GM18520 (cell line): ENCODE results near the gene SSMEM1.
"Not testable (repeated sequence)": the region's sequence is repeated elsewhere in the genome, so short reads cannot be mapped to it uniquely, and the experiment has no call there.

Source experiments
- ATAC-seq: cut with Tn5 transposase; IDR thresholded peaks from one replicate; pipeline ENCODE4 v1.9.1; 2021; ENCODE audit not compliant: unreplicated experiment

SSMEM1 gene

GRCh38 chr7:130210181-130210935 lies 2.7 kb downstream of the SSMEM1 start:
- ATAC-seq: no peak

GRCh38 chr7:130213828-130214227 lies 6.2 kb downstream of the SSMEM1 start:
- no peak for ATAC-seq

GRCh38 chr7:130216025-130216424 lies 8.4 kb downstream of the SSMEM1 start:
- no peak for ATAC-seq

- ATAC-seq: no peak
Measured at GRCh38 chr7:130216750-130217149, 9.1 kb downstream of the SSMEM1 start.

- no peak for ATAC-seq
Measured at GRCh38 chr7:130218806-130219620, 11.4 kb downstream of the SSMEM1 start.

DNA sequence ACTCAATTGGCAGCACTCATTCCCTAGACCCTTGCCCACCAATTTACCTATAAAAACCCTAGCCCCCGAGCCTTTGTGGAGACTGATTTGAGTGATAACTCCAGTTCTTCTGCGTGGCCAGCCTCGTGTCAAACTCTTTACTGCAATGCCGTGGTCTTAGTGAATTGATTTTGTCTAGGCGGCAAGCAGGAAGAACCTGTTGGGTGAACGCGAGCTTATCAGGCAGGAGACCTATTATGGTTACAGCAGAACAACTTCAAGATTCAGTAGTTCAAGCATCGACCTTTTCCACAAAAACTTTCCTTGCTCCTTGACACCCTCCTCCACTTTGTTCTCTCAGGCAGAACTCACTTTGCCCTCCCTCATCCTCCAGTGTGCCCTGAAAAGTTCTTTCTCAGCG lies 12.2 kb downstream of the SSMEM1 start:
- no peak for ATAC-seq

GRCh38 chr7:130221746-130222145 lies 14.1 kb downstream of the SSMEM1 start:
- ATAC-seq: no peak

- no peak for ATAC-seq
Measured at GRCh38 chr7:130223646-130224045, 16.0 kb downstream of the SSMEM1 start.

DNA sequence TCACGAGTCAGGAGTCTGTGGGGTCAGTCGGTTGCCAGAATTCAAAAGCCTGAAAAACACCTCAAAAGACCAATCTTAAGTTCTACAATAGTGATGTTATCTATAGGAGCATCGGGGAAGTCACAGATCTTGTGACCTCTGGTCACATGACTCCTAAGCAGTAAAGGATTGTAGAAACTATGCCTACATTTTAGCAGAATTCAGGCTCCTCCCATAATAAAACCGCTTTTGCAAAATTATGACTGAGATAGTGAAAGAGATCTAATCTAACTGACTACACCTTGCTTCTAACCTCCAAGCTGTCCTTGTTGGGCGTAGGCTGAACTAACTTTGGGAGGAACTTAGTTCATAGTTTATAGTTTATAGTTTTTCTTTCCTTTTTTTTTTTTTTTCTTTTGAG lies 16.6 kb downstream of the SSMEM1 start:
- ATAC-seq: no peak

GRCh38 chr7:130224923-130225322 lies 17.3 kb downstream of the SSMEM1 start:
- not testable (repeated sequence) for ATAC-seq

DNA sequence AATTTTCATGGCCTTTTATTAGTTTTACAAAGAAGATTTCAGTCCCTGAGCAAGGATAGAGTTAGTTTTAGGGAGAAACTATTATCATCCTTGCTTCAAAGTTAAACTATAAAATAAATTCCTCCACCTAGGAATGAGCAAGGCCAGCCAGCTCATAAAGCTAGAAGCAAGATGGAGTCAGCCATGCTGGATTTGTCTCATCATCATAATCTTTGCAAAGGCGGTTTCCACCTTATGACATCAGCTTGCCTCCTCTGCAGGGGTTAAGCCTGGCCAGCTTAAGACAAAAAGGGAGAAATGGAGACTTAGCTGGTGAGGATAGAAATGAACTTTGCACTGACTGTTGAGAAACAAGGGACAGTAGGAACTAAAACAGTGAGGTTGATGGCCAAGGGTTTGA lies 18.7 kb downstream of the SSMEM1 start:
- no peak for ATAC-seq

- no peak for ATAC-seq
Measured at GRCh38 chr7:130227883-130228575, 20.4 kb downstream of the SSMEM1 start.

GRCh38 chr7:130228840-130229502 lies 21.3 kb downstream of the SSMEM1 start:
- ATAC-seq: no peak

DNA sequence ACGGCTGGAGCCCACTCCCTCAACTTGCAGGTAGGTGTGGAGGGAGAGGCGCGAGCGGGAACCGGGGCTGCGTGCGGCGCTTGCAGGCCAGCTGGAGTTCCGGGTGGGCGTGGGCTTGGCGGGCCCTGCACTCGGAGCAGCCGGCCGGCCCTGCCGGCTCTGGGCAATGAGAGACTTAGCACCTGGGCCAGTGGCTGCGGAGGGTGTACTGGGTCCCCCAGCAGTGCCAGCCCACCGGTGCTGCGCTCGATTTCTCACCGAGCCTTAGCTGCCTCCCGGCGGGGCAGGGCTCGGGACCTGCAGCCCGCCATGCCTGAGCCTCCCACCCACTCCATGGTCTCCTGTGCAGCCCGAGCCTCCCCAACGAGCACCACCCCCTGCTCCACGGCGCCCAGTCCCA lies 22.3 kb downstream of the SSMEM1 start:
- ATAC-seq: not testable (repeated sequence)

DNA sequence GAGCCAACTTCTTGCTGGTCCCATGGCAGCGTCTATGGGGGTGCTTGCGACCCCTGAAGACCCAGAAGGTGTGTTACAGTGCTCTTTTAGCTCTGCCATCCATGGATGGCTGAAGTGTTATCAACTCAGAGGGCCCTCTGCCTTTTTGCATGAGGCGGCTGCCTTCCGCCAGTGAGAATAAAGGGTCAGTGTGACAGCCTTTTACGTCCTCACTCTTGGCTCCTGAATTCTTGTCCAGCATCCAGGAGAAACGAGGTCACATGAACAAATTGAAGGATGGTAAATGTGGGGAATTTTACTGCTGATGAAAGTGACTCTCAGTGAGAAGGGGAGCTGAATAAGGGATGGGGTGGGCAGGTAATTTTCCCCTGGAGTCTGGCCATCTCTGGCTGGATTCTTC lies 24.1 kb downstream of the SSMEM1 start:
- ATAC-seq: no peak

- no peak for ATAC-seq
Measured at GRCh38 chr7:130232209-130232608, 24.5 kb downstream of the SSMEM1 start.

- ATAC-seq: no peak
Measured at GRCh38 chr7:130234078-130234477, 26.4 kb downstream of the SSMEM1 start.

DNA sequence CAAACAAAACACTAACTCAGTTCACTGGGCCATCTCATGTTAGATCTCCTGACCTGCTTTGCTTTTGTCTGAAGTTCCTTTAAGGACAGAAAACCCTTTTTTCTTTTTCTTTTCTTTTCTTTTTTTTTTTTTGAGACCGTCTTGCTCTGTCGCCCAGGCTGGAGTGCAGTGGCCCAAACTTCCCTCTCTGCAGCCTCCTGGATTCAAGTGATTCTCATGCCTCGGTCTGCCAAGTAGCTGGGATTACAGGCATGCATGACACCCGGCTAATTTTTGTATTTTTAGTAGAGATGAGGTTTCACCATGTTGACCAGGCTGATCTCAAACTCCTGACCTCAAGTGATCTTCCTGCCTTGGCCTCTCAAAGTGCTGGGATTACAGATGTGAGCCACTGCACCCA lies 28.7 kb downstream of the SSMEM1 start:
- not testable (repeated sequence) for ATAC-seq

DNA sequence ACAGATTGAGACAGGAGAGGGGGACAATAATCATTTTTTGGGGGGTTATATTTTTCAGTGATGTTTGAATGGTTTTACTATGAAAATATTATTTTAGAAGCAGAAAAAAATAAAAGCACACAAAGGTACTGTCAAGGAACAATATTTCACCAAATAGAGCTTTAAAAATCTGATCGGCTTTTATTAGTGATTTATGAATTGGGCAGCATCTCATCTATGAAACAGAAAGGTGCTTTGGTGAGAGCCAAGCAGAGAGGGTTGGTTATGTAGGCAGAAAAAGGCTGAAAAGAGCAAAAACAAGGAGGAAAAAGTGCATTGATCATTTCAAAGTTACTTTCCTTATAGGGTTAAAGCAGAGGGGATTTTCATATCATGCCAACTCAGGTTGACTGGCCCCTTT lies 32.6 kb downstream of the SSMEM1 start:
- ATAC-seq: no peak

- no peak for ATAC-seq
Measured at GRCh38 chr7:130242198-130243014, 34.7 kb downstream of the SSMEM1 start.
